Measurements from ENCODE around the gene DHX57.

Gene DHX57

GRCh38 chr2:38751596-38752410 is 123.9 kb downstream of the DHX57 start:
- DNase-seq = no peak

DNA sequence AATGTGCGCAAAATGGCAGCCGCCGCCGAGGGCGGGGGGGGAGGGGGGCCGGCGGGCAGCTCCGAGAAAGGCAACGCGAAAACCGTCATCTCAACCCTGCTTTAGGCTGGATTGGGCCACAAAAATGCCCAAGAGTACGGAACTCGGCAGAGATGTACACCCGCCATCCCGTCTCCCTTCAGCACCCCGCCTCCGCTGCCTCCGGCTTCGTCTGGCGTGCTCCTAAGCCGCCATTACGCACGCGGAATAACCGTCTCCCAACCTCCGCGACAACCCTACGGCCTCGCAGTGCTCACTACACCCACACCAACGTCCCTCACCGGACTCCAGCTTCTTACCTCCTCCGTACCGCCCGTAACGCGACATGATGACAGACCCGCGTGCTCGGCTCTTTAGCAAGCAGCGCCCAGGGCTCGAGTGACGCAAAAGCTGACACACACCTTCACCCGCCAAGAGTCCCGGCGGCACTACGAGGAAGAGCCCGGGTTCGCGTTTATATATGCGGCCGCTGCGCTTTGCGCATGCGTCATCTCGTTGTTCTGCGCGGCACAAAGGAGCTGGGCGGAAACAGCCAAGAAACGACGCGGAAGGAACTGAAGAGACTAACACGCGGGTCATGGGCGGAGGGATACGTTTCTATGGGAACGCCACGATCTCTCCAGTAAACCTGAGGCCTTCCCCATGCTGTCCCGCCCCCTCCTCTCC is 124.7 kb downstream of the DHX57 start, which contains the start of gene SRSF7:
Gene SRSF7 (minus strand): TSS at position 471 of the 705 bp plus-strand sequence. CDS start 105 bp downstream, at position 366.
- DNase-seq = peak; percentile 98 to 99 (median 99)

DNA sequence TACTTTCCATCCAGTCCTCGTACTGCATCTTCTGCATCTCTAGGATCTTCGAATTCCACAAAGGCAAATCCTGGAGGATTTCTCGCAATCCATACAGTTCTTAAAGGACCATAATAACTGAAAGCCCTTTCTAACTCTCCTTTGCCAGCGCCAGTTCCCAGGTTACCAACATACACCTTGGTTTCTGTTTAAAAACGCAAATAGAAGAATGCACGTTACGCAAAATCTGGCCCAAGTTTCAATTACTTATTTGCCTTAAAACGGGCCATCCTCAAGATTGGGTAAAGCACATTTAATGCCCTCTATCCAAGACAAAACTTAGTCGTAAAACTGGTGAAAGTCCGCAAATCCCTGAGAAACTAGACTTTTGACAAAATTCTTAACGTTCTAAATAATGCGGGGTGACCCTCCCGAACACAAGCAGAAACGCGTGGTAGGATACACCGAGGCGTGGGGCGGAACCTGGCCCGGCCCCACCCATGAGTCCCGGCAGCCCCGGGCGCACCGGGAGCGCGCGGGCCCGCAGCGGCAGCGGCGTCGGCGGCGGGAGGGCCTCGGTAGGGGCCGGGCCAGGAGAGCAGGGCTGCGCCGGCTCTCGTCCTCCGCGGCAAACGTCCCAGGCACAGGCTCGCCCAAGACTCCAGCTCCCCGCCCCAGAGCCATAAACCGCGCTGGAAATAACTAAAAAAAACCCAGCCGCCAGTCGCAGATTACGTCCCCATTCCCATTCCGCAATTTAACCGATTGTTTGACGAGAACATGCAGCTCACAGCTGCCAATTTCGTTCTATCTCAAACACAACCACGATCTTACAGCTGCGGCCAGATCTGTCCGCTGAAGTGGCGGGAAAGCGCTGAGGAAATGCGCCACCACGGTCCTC is 125.5 kb downstream of the DHX57 start:
- DNase-seq = peak; percentile 49 to 77 (median 62)

DNA sequence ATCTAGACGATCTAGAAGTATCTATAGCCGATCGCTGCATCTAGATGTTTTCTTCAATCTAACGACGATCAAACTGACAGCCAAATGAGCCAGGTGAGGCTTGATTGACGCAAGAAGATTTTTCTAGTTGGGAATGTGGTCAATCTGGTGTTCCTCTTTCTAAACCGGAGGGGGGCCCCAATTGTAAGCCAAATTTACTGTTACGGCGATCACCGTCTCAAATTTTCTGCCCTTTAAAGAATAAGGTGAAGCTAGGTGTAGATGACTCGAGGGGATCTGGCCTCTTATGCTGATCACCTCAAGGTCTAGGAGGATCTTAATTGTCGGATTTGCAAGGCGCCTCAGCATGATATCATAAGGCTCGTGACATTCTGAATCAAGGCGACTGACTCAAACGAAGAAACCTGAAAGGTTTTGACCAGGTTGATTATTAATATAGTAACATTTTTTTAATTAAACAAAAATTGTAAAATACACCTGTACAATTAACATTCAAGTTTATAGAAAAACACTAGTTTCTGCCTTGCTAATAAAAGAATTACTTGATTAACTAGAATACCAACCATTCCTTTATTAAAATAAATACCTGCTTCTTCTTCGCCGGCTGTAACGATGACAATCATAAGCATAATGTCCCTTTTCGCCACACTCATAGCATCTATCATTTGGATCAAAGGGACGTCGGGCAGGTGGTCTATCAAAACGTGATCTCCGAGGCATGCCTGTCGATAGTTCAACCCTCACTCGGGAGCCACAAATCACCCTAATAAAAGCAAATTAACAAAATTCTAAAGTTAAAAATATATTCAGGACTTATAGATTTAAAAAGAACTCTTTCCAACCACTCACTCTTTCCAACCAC is 126.6 kb downstream of the DHX57 start:
- peak in 1 of 4 experiments; percentile 40 for DNase-seq

GRCh38 chr2:38748391-38748790 is 127.3 kb downstream of the DHX57 start:
- DNase-seq = no peak

DNA sequence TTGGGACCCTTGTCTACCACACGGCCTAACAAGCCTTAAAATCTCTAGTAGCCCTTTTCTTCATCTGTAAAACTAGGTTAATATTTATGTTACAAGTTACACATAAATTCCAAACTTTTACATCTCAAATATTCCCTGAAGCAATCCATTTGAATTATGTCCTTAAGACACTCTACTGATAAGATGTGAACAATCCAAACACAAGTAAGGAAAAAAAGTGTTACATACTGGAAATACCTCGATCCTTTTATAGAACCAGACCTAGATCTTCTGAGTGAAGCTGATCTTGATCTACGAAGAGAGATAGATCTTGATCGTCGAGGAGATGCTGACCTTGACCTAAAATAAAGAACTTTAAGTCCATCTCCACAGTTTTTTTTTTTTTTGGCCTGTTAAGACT is 127.9 kb downstream of the DHX57 start:
- DNase-seq = no peak

All from suppressor macrophage (primary cell).